ENCODE results near the gene PLSCR2. TPM values are rescaled to one million over a fixed set of nuclear protein-coding genes. Genes with fewer than 3 reads are reported as not detected.

PLSCR2 gene
- total RNA-seq, 8 experiments from 2014 or later, result not detected

GRCh38 chr3:146387566-146387965 is 81.8 kb downstream of the PLSCR2 start:
- Histone ChIP-seq H3K4me3 (no peak overlapping the region), H3K27ac (no peak overlapping the region), H3K4me1 (replicated peaks in 1 of 2) (peaks cover 0 to 4% of the 10 kb centered on the region in 2 donors)
- peak in 3 of 8 experiments; percentile 49 to 94 (median 90) for ATAC-seq (replicated peaks in 6 of 8)
- 9 to 88% (median 39%) methylated on average over 1 to 2 of the region's 2 CpGs; no CpG with 5 or more reads in 2 of the 10 experiments for WGBS, 10 experiments
- in situ Hi-C loops (cut with MboI; ENCODE audit: low pct_unique_long_range_greater_than_20kb in 2 of 9, low sequenced_read_pairs in 9 of 9, unreplicated experiment in 9 of 9), result no loop called here

- 9 to 100% (median 93%) methylated on average over 1 of the region's 1 CpG for WGBS, 10 experiments
- Histone ChIP-seq H3K4me1 (replicated peaks in 1 of 2) (peaks cover 0 to 4% of the 10 kb centered on the region in 2 donors), H3K27ac (no peak overlapping the region), H3K4me3 (no peak overlapping the region)
- in situ Hi-C loops (cut with MboI; ENCODE audit: low pct_unique_long_range_greater_than_20kb in 2 of 9, low sequenced_read_pairs in 9 of 9, unreplicated experiment in 9 of 9), result no loop called here
- ATAC-seq (replicated peaks in 6 of 8), result no peak
These were observed 82.4 kb downstream of the PLSCR2 start for GRCh38 chr3:146386936-146387335.

- Histone ChIP-seq H3K4me3 (no peak overlapping the region), H3K4me1 (replicated peaks in 1 of 2) (no peaks in the 10 kb centered on the region), H3K27ac (no peak overlapping the region)
- in situ Hi-C loops (cut with MboI; ENCODE audit: low pct_unique_long_range_greater_than_20kb in 2 of 9, low sequenced_read_pairs in 9 of 9, unreplicated experiment in 9 of 9), result no loop called here
- ATAC-seq (replicated peaks in 6 of 8), result no peak
These were observed 84.6 kb downstream of the PLSCR2 start for GRCh38 chr3:146384786-146385185.

Other genes with a start within 250 kb of the PLSCR2 start
- 10 to 100 TPM in 1 of 8 experiments, 1 to 10 TPM in 3, under 1 TPM in 4; 0.27 to 46.5 (median 3.5) TPM for gene PLSCR4, start 218.5 kb downstream of the PLSCR2 start, total RNA-seq
- gene PLSCR1, start 75.0 kb upstream of the PLSCR2 start, total RNA-seq, result 100 to 1,000 TPM in 2 of 8 experiments, 10 to 100 TPM in 2, 1 to 10 TPM in 3, under 1 TPM in 1; 0.71 to 148 (median 37.1) TPM
- gene PLSCR5, start 135.8 kb upstream of the PLSCR2 start, total RNA-seq, result under 1 TPM in 4 of 8 experiments, not detected in 4; 0.16 to 0.78 (median 0.34) TPM

All from motor neuron (in vitro differentiated cells).